CD14-positive monocyte (primary cell): Measurements from ENCODE around the gene ANKLE1. TPM values are rescaled to one million over a fixed set of nuclear protein-coding genes. Genes with fewer than 3 reads are reported as not detected.

Source experiments
- DNase-seq, 3 donors: peaks; one replicate each; pipeline ENCODE4 v3.0.0-alpha.2; 2011 to 2022
- H2AFZ ChIP-seq: 2 replicates; pipeline ENCODE4 v1.6.0; 2012; ENCODE audit warnings: mild to moderate bottlenecking, low read depth, low read length, inconsistent platforms; ENCODE audit not compliant: insufficient read depth, poor library complexity, severe bottlenecking
- H3K27ac ChIP-seq, 2 donors: 1 replicate in 1 of 2; 2 replicates in 1 of 2; pipeline ENCODE4 v1.5.1; 2012 to 2013; ENCODE audit warnings: low read length in 2 of 2, control low read depth in 1 of 2, inconsistent platforms in 1 of 2, low read depth in 1 of 2, mild to moderate bottlenecking in 1 of 2
- H3K27me3 ChIP-seq, 2 donors: one replicate each; pipeline versions ENCODE4 v1.6.0 to v1.6.1; 2011 to 2013; ENCODE audit warnings: low read length in 2 of 2; ENCODE audit not compliant: control insufficient read depth in 2 of 2, insufficient read depth in 2 of 2
- H3K36me3 ChIP-seq, 2 donors: replicated peaks in 1 of 2; 1 replicate in 1 of 2; 2 replicates in 1 of 2; pipeline versions ENCODE4 v1.5.1 to v1.6.1; 2012 to 2013; ENCODE audit warnings: low read length in 2 of 2, control low read depth in 1 of 2, inconsistent platforms in 1 of 2, mild to moderate bottlenecking in 1 of 2; ENCODE audit not compliant: insufficient read depth in 2 of 2, control insufficient read depth in 1 of 2
- H3K4me1 ChIP-seq, 2 donors: 1 replicate in 1 of 2; 2 replicates in 1 of 2; pipeline versions ENCODE4 v1.5.1 to v1.6.1; 2012 to 2013; ENCODE audit warnings: low read length in 2 of 2, control low read depth in 1 of 2, inconsistent platforms in 1 of 2, mild to moderate bottlenecking in 1 of 2, moderate library complexity in 1 of 2; ENCODE audit not compliant: insufficient read depth in 2 of 2, control insufficient read depth in 1 of 2
- H3K4me2 ChIP-seq: replicated peaks from 2 replicates; pipeline ENCODE3; 2012; ENCODE audit warnings: low read length, moderate library complexity, mild to moderate bottlenecking; ENCODE audit not compliant: poor library complexity, severe bottlenecking; ENCODE audit errors: extremely low read depth
- H3K4me3 ChIP-seq, 3 experiments: fragments of 200-600 bp in 1 of 3; sonication (generic) in 1 of 3; replicated peaks in 1 of 3; 1 replicate in 2 of 3; 2 replicates in 1 of 3; pipeline ENCODE4 v1.5.1; 2011 to 2013; ENCODE audit warnings: low read length in 3 of 3, mild to moderate bottlenecking in 3 of 3, control low read depth in 2 of 3, low read depth in 2 of 3, inconsistent platforms in 1 of 3, moderate library complexity in 1 of 3
- H3K79me2 ChIP-seq: 2 replicates; pipeline ENCODE4 v1.6.0; 2012; ENCODE audit warnings: mild to moderate bottlenecking, control low read depth, inconsistent platforms, low read length, moderate library complexity; ENCODE audit not compliant: insufficient read depth
- H3K9ac ChIP-seq: 2 replicates; pipeline ENCODE4 v1.6.0; 2017; ENCODE audit warnings: low read length, mild to moderate bottlenecking; ENCODE audit not compliant: insufficient read depth, poor library complexity, severe bottlenecking
- H3K9me3 ChIP-seq, 2 donors: replicated peaks in 1 of 2; 1 replicate in 1 of 2; 2 replicates in 1 of 2; pipeline versions ENCODE4 v1.5.1 to v1.6.1; 2012 to 2013; ENCODE audit warnings: low read length in 2 of 2, control low read depth in 1 of 2; ENCODE audit not compliant: control insufficient read depth in 1 of 2, insufficient read depth in 1 of 2
- H4K20me1 ChIP-seq: 2 replicates; pipeline ENCODE4 v1.6.0; 2012; ENCODE audit warnings: mild to moderate bottlenecking, low read length, control low read depth, moderate library complexity; ENCODE audit not compliant: insufficient read depth
- H3K27ac Mint-ChIP-seq, 7 donors: one replicate each; pipeline ENCODE4 v1.8.0; 2020; ENCODE audit warnings: mild to moderate bottlenecking in 7 of 7, mixed read lengths in 7 of 7, moderate library complexity in 6 of 7, inconsistent platforms in 2 of 7
- H3K27me3 Mint-ChIP-seq, 3 donors: one replicate each; pipeline ENCODE4 v1.8.0; 2021 to 2022; ENCODE audit warnings: low read depth in 3 of 3, mild to moderate bottlenecking in 3 of 3, mixed read lengths in 3 of 3, moderate library complexity in 3 of 3, inconsistent platforms in 1 of 3
- H3K36me3 Mint-ChIP-seq, 2 donors: one replicate each; pipeline ENCODE4 v1.8.0; 2020; ENCODE audit warnings: mixed read lengths in 2 of 2, inconsistent platforms in 1 of 2, mild to moderate bottlenecking in 1 of 2
- H3K4me1 Mint-ChIP-seq: one replicate; pipeline ENCODE4 v1.8.0; 2020; ENCODE audit warnings: mild to moderate bottlenecking, mixed read lengths
- H3K4me3 Mint-ChIP-seq, 2 donors: one replicate each; pipeline ENCODE4 v1.8.0; 2020; ENCODE audit warnings: mild to moderate bottlenecking in 2 of 2, mixed read lengths in 2 of 2, moderate library complexity in 1 of 2
- H3K9me3 Mint-ChIP-seq, 7 donors: one replicate each; pipeline ENCODE4 v1.8.0; 2020 to 2022; ENCODE audit warnings: mixed read lengths in 7 of 7, mild to moderate bottlenecking in 6 of 7, moderate library complexity in 6 of 7, inconsistent platforms in 2 of 7
- CTCF ChIP-seq: fragments of 200-600 bp; IDR thresholded peaks from one replicate; pipeline ENCODE4 v1.8.0; 2022; ENCODE audit warnings: antibody characterized with exemption, mild to moderate bottlenecking
- WGBS: methylation state at CpG from one replicate; pipeline ENCODE4 v1.1.5; 2013; ENCODE audit warnings: missing lambda C conversion rate; ENCODE audit not compliant: insufficient coverage; 5-methylcytosine and 5-hydroxymethylcytosine counted together
- intact Hi-C, 2 donors: fragments of 100-400 bp; cut with micrococcal nuclease; formaldehyde crosslinking; loops; one replicate each; pipeline versions ENCODE4 v1.15.0 to v1.15.1; 2023
- polyA plus RNA-seq, 3 donors: library from polyadenylated mRNA; depleted of rRNA in 1 of 3; unstranded in 2 of 3; stranded (reverse) in 1 of 3; fragments of 300-500 nt in 2 of 3; fragments of >200 nt in 1 of 3; fragmentation: Illumina TruSeq in 2 of 3; gene quantifications; 1 replicate in 2 of 3; 2 replicates in 1 of 3; pipeline ENCODE4 v1.2.3, GENCODE V29; 2012 to 2021

Gene ANKLE1
- polyA plus RNA-seq, 3 donors = 1.3 to 8.5 (median 2.2) TPM

- H3K4me2 ChIP-seq = no peak overlapping the region
- no peaks in the 10 kb centered on the region for H3K9me3 ChIP-seq
- 97% methylated on average over 12 of the region's 15 CpGs for WGBS
- no peaks in the 10 kb centered on the region for H3K9me3 Mint-ChIP-seq
- intact Hi-C loops = no loop called here
- H3K4me1 ChIP-seq = peaks cover 9 to 15% of the 10 kb centered on the region in 2 donors
- no peak overlapping the region for H3K27ac ChIP-seq
- H3K36me3 Mint-ChIP-seq = no peaks in the 10 kb centered on the region
- H3K4me3 Mint-ChIP-seq = no peak overlapping the region
- no peak overlapping the region for H3K9ac ChIP-seq
- H2AFZ ChIP-seq = no peak overlapping the region
- H3K27ac Mint-ChIP-seq = no peak overlapping the region
- no peaks in the 10 kb centered on the region for H3K27me3 ChIP-seq
- H4K20me1 ChIP-seq = no peaks in the 10 kb centered on the region
- no peaks in the 10 kb centered on the region for H3K36me3 ChIP-seq
- no peak for DNase-seq
- peaks cover 4 to 13% (median 10%) of the 10 kb centered on the region in 3 donors for H3K27me3 Mint-ChIP-seq
- no peak overlapping the region for H3K4me3 ChIP-seq
- TF ChIP-seq CTCF = no peak
- H3K79me2 ChIP-seq = no peaks in the 10 kb centered on the region
- H3K4me1 Mint-ChIP-seq = peaks cover 13% of the 10 kb centered on the region
Observed at GRCh38 chr19:17249887-17250548, 31.7 kb upstream of the ANKLE1 start.

- no peaks in the 10 kb centered on the region for H3K36me3 Mint-ChIP-seq
- no peak overlapping the region for H3K4me2 ChIP-seq
- H3K4me3 ChIP-seq = no peak overlapping the region
- intact Hi-C loops = no loop called here
- H3K27ac ChIP-seq = no peak overlapping the region
- no peak for TF ChIP-seq CTCF
- no peaks in the 10 kb centered on the region for H3K9me3 ChIP-seq
- DNase-seq = no peak
- no peaks in the 10 kb centered on the region for H3K27me3 ChIP-seq
- H3K36me3 ChIP-seq = no peaks in the 10 kb centered on the region
- H3K27me3 Mint-ChIP-seq = peaks cover 2 to 8% (median 5%) of the 10 kb centered on the region in 3 donors
- H2AFZ ChIP-seq = no peak overlapping the region
- H3K4me1 ChIP-seq = no peaks in the 10 kb centered on the region
- H3K4me3 Mint-ChIP-seq = no peak overlapping the region
- no peak overlapping the region for H3K27ac Mint-ChIP-seq
- no peaks in the 10 kb centered on the region for H3K4me1 Mint-ChIP-seq
- H3K9me3 Mint-ChIP-seq = peaks cover 0 to 2% (median 0%) of the 10 kb centered on the region in 7 donors
- H3K79me2 ChIP-seq = no peaks in the 10 kb centered on the region
- 59% methylated on average over 2 of the region's 10 CpGs for WGBS
- H3K9ac ChIP-seq = no peak overlapping the region
- no peaks in the 10 kb centered on the region for H4K20me1 ChIP-seq
Observed at GRCh38 chr19:17254636-17255035, 27.1 kb upstream of the ANKLE1 start.
